Caco-2 (cell line): ENCODE results near the gene OR2T8. TPM values are rescaled to one million over a fixed set of nuclear protein-coding genes. Genes with fewer than 3 reads are reported as not detected.

Source experiments
- BruUV-seq: library from RNA; stranded (reverse); fragments of 400-500 nt; replicated peaks from 2 replicates; lab custom pipeline; 2021; lab: Mats Ljungman, UMichigan
- CTCF ChIA-PET: fragments of 300-600 bp; sonication (Branson Sonifier 250); formaldehyde crosslinking; loops from one replicate; lab custom pipeline; 2022; ENCODE audit warnings: antibody characterized with exemption; lab: Charles Lee
- POLR2A ChIA-PET: fragments of 300-600 bp; sonication (Branson Sonifier 250); formaldehyde crosslinking; loops from one replicate; lab custom pipeline; 2022; ENCODE audit warnings: antibody characterized with exemption; lab: Charles Lee
- DNase-seq, 2 experiments: peaks; one replicate each; pipeline versions ENCODE4 v3.0.0 to v3.0.0-alpha.2; 2020 to 2022
- H3K27me3 ChIP-seq: replicated peaks from 2 replicates; pipeline ENCODE4 v1.6.0; 2011; ENCODE audit warnings: low read length; ENCODE audit not compliant: control insufficient read depth, insufficient read depth
- H3K36me3 ChIP-seq: 2 replicates; pipeline ENCODE4 v1.5.1; 2011; ENCODE audit warnings: low read length; ENCODE audit not compliant: control insufficient read depth, insufficient read depth
- H3K4me1 ChIP-seq: fragments of 250-450 bp; sonication (Bioruptor Pico); 2 replicates; pipeline ENCODE4 v1.5.1; 2020; ENCODE audit warnings: mild to moderate bottlenecking
- H3K4me3 ChIP-seq: 2 replicates; pipeline ENCODE4 v1.5.1; 2011; ENCODE audit warnings: low read depth, mild to moderate bottlenecking, control low read depth, low read length
- H3K9me3 ChIP-seq: fragments of 250-450 bp; sonication (Bioruptor Pico); 2 replicates; pipeline ENCODE4 v1.5.1; 2020; ENCODE audit warnings: mild to moderate bottlenecking, moderate library complexity
- H3K27ac Mint-ChIP-seq: one replicate; pipeline ENCODE4 v1.8.0; 2022; ENCODE audit warnings: mixed read lengths; ENCODE audit not compliant: unreplicated experiment
- H3K27me3 Mint-ChIP-seq: one replicate; pipeline ENCODE4 v1.8.0; 2022; ENCODE audit warnings: mixed read lengths; ENCODE audit not compliant: insufficient read depth, unreplicated experiment
- H3K36me3 Mint-ChIP-seq: one replicate; pipeline ENCODE4 v1.8.0; 2022; ENCODE audit warnings: mild to moderate bottlenecking, mixed read lengths; ENCODE audit not compliant: insufficient read depth, unreplicated experiment
- H3K4me1 Mint-ChIP-seq: one replicate; pipeline ENCODE4 v1.8.0; 2022; ENCODE audit warnings: low read depth, mixed read lengths; ENCODE audit not compliant: unreplicated experiment
- H3K4me3 Mint-ChIP-seq: one replicate; pipeline ENCODE4 v1.8.0; 2022; ENCODE audit warnings: mild to moderate bottlenecking, moderate library complexity, mixed read lengths; ENCODE audit not compliant: unreplicated experiment
- H3K9me3 Mint-ChIP-seq: one replicate; pipeline ENCODE4 v1.8.0; 2022; ENCODE audit warnings: mixed read lengths; ENCODE audit not compliant: unreplicated experiment
- intact Hi-C: fragments of 100-400 bp; cut with micrococcal nuclease; formaldehyde crosslinking; loops from one replicate; pipeline ENCODE4 v1.10.0; 2022; ENCODE audit not compliant: unreplicated experiment
- total RNA-seq: library from RNA; stranded (reverse); gene quantifications from 2 replicates; pipeline ENCODE4 v1.2.3, GENCODE V29; 2022
- TF ChIP-seq, protein P1 (sequence below), 2 experiments: fragments of 200-600 bp in 1 of 2; IDR thresholded peaks; 1 replicate in 1 of 2; 2 replicates in 1 of 2; pipeline versions ENCODE4 v1.5.1 to v1.8.0; 2011 to 2022; ENCODE audit warnings: antibody characterized with exemption in 1 of 2, control low read depth in 1 of 2, inconsistent platforms in 1 of 2, low read depth in 1 of 2, low read length in 1 of 2, mild to moderate bottlenecking in 1 of 2, moderate library complexity in 1 of 2; ENCODE audit not compliant: insufficient read depth in 1 of 2, severe bottlenecking in 1 of 2, unreplicated experiment in 1 of 2

OR2T8 gene
- total RNA-seq, 1 experiment from 2014 or later, result not detected

GRCh38 chr1:247905181-247905580 is 14.9 kb upstream of the OR2T8 start:
- H3K36me3 ChIP-seq, result no peaks in the 10 kb centered on the region
- no peaks in the 10 kb centered on the region for H3K36me3 Mint-ChIP-seq
- no peaks in the 10 kb centered on the region for H3K9me3 ChIP-seq
- peaks cover 25% of the 10 kb centered on the region for H3K9me3 Mint-ChIP-seq
- BruUV-seq, result no TSS peak
- H3K4me1 Mint-ChIP-seq, result no peaks in the 10 kb centered on the region
- intact Hi-C loops, result no loop called here
- no peaks in the 10 kb centered on the region for H3K27me3 Mint-ChIP-seq
- no peak overlapping the region for H3K27ac Mint-ChIP-seq
- DNase-seq, result no peak
- H3K27me3 ChIP-seq, result no peaks in the 10 kb centered on the region
- ChIA-PET POLR2A (no interaction called here), CTCF (no interaction called here)
- no peaks in the 10 kb centered on the region for H3K4me1 ChIP-seq
- TF ChIP-seq, protein P1, sequence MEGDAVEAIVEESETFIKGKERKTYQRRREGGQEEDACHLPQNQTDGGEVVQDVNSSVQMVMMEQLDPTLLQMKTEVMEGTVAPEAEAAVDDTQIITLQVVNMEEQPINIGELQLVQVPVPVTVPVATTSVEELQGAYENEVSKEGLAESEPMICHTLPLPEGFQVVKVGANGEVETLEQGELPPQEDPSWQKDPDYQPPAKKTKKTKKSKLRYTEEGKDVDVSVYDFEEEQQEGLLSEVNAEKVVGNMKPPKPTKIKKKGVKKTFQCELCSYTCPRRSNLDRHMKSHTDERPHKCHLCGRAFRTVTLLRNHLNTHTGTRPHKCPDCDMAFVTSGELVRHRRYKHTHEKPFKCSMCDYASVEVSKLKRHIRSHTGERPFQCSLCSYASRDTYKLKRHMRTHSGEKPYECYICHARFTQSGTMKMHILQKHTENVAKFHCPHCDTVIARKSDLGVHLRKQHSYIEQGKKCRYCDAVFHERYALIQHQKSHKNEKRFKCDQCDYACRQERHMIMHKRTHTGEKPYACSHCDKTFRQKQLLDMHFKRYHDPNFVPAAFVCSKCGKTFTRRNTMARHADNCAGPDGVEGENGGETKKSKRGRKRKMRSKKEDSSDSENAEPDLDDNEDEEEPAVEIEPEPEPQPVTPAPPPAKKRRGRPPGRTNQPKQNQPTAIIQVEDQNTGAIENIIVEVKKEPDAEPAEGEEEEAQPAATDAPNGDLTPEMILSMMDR (IDR thresholded peaks at IDR 0.05; ENCODE audit: insufficient read depth in 1 of 2, low read depth in 1 of 2, low read length in 1 of 2, severe bottlenecking in 1 of 2, unreplicated experiment in 1 of 2), result no peak
- no peak overlapping the region for H3K4me3 ChIP-seq
- H3K4me3 Mint-ChIP-seq, result no peak overlapping the region

GRCh38 chr1:247905910-247906503 is 14.0 kb upstream of the OR2T8 start:
- CTCF ChIA-PET, result no interaction called here
- TF ChIP-seq, protein P1 (IDR thresholded peaks at IDR 0.05; ENCODE audit: insufficient read depth in 1 of 2, low read depth in 1 of 2, low read length in 1 of 2, severe bottlenecking in 1 of 2, unreplicated experiment in 1 of 2), result no peak
- H3K36me3 Mint-ChIP-seq, result no peaks in the 10 kb centered on the region
- no peak overlapping the region for H3K27ac Mint-ChIP-seq
- no peaks in the 10 kb centered on the region for H3K9me3 ChIP-seq
- peaks cover 25% of the 10 kb centered on the region for H3K9me3 Mint-ChIP-seq
- intact Hi-C loops, result no loop called here
- H3K27me3 ChIP-seq, result no peaks in the 10 kb centered on the region
- no peak overlapping the region for H3K4me3 ChIP-seq
- POLR2A ChIA-PET, result no interaction called here
- H3K27me3 Mint-ChIP-seq, result no peaks in the 10 kb centered on the region
- H3K4me1 ChIP-seq, result no peaks in the 10 kb centered on the region
- no peak overlapping the region for H3K4me3 Mint-ChIP-seq
- no TSS peak for BruUV-seq
- H3K36me3 ChIP-seq, result no peaks in the 10 kb centered on the region
- H3K4me1 Mint-ChIP-seq, result no peaks in the 10 kb centered on the region
- no peak for DNase-seq

DNA sequence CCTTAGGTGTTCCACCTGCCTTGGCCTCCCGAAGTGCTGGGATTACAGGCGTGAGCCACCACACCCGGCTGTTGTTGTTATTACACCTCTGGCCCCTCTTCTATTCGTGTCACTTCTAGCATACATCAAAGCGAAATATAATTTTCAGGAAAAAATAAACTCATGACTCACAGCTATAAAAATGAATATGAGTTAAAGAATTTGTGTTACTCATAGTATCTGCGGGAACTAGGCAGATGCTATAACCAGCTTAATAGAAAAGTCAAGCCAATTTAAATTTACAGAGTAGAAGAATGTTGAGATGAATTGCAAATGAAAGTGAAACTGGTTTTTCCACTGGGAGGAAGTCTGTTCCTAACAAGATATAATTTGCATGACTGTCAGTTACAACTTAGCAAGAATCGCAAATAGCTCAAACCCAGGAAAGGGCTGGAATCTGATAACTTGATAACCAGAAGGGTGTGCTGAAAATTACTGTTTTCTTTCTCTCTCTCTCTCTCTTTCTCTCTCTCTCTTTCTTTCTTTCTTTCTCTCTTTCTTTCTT is 13.5 kb upstream of the OR2T8 start:
- TF ChIP-seq, protein P1 (IDR thresholded peaks at IDR 0.05; ENCODE audit: insufficient read depth in 1 of 2, low read depth in 1 of 2, low read length in 1 of 2, severe bottlenecking in 1 of 2, unreplicated experiment in 1 of 2), result no peak
- H3K36me3 Mint-ChIP-seq, result no peaks in the 10 kb centered on the region
- Histone ChIP-seq H3K4me1 (no peaks in the 10 kb centered on the region), H3K27me3 (no peaks in the 10 kb centered on the region), H3K9me3 (no peaks in the 10 kb centered on the region), H3K36me3 (no peaks in the 10 kb centered on the region), H3K4me3 (no peak overlapping the region)
- no peaks in the 10 kb centered on the region for H3K27me3 Mint-ChIP-seq
- intact Hi-C loops, result no loop called here
- H3K27ac Mint-ChIP-seq, result no peak overlapping the region
- no peak for DNase-seq
- BruUV-seq, result no TSS peak
- H3K4me1 Mint-ChIP-seq, result no peaks in the 10 kb centered on the region
- H3K9me3 Mint-ChIP-seq, result peaks cover 25% of the 10 kb centered on the region
- H3K4me3 Mint-ChIP-seq, result no peak overlapping the region
- CTCF ChIA-PET, result no interaction called here
- POLR2A ChIA-PET, result no interaction called here
